GM18870 (cell line): ENCODE measurements around the gene UST.

Experiments used
- ATAC-seq: cut with Tn5 transposase; IDR thresholded peaks from one replicate; pipeline ENCODE4 v1.9.1; 2021; ENCODE audit warnings: moderate library complexity; ENCODE audit not compliant: unreplicated experiment

The UST gene

GRCh38 chr6:149075616-149076354 is 329.0 kb downstream of the UST start:
- ATAC-seq: no peak

GRCh38 chr6:149076355-149076734 is 329.5 kb downstream of the UST start:
- ATAC-seq: no peak

- ATAC-seq: no peak
Observed at GRCh38 chr6:149077208-149077607, 330.4 kb downstream of the UST start.

GRCh38 chr6:149078211-149078782 is 331.5 kb downstream of the UST start:
- ATAC-seq: no peak

- ATAC-seq: no peak
Observed at GRCh38 chr6:149079456-149079855, 332.6 kb downstream of the UST start.

GRCh38 chr6:149079911-149080491 is 333.2 kb downstream of the UST start:
- no peak for ATAC-seq

GRCh38 chr6:149080511-149080910 is 333.7 kb downstream of the UST start:
- no peak for ATAC-seq

- no peak for ATAC-seq
Observed at GRCh38 chr6:149081281-149081680, 334.5 kb downstream of the UST start.

- no peak for ATAC-seq
Observed at GRCh38 chr6:149082320-149082719, 335.5 kb downstream of the UST start.

GRCh38 chr6:149084026-149084425 is 337.2 kb downstream of the UST start:
- no peak for ATAC-seq

- no peak for ATAC-seq
Observed at GRCh38 chr6:149084808-149085556, 338.2 kb downstream of the UST start.

- no peak for ATAC-seq
Observed at GRCh38 chr6:149085557-149085938, 338.7 kb downstream of the UST start.

GRCh38 chr6:149086363-149086762 is 339.5 kb downstream of the UST start:
- ATAC-seq: no peak

- no peak for ATAC-seq
Observed at GRCh38 chr6:149087898-149088297, 341.1 kb downstream of the UST start.

- ATAC-seq: no peak
Observed at GRCh38 chr6:149088361-149088760, 341.5 kb downstream of the UST start.

GRCh38 chr6:149089510-149089909 is 342.7 kb downstream of the UST start:
- no peak for ATAC-seq

- ATAC-seq: no peak
Observed at GRCh38 chr6:149090937-149091336, 344.1 kb downstream of the UST start.

- ATAC-seq: no peak
Observed at GRCh38 chr6:149093643-149094042, 346.8 kb downstream of the UST start.

GRCh38 chr6:149094156-149094555 is 347.3 kb downstream of the UST start:
- no peak for ATAC-seq

- ATAC-seq: no peak
Observed at GRCh38 chr6:149094934-149095351, 348.1 kb downstream of the UST start.

GRCh38 chr6:149095842-149096241 is 349.0 kb downstream of the UST start:
- no peak for ATAC-seq

GRCh38 chr6:149097794-149098193 is 351.0 kb downstream of the UST start:
- no peak for ATAC-seq
